ENCODE measurements around the gene GSG1.

Gene GSG1

GRCh38 chr12:13103391-13104033, at the start of gene GSG1:
Gene GSG1 (minus strand): TSS chr12:13103667. CDS start chr12:13103512, 155 bp downstream.
- no peak for DNase-seq (ENCODE audit: low read depth in 2 of 2)

- no peak for DNase-seq (ENCODE audit: low read depth in 2 of 2)
Measured at GRCh38 chr12:13153180-13153579, 49.7 kb upstream of the GSG1 start.

GRCh38 chr12:13152756-13153155, 49.3 kb upstream of the GSG1 start:
- DNase-seq (ENCODE audit: low read depth in 2 of 2): no peak

GRCh38 chr12:13152281-13152680, 48.8 kb upstream of the GSG1 start:
- DNase-seq (ENCODE audit: low read depth in 2 of 2): no peak

- no peak for DNase-seq (ENCODE audit: low read depth in 2 of 2)
Measured at GRCh38 chr12:13149411-13149810, 45.9 kb upstream of the GSG1 start.

- no peak for DNase-seq (ENCODE audit: low read depth in 2 of 2)
Measured at GRCh38 chr12:13148485-13148847, 45.0 kb upstream of the GSG1 start.

- DNase-seq (ENCODE audit: low read depth in 2 of 2): no peak
Measured at GRCh38 chr12:13147688-13148484, 44.4 kb upstream of the GSG1 start.

GRCh38 chr12:13146336-13146938, 43.0 kb upstream of the GSG1 start:
- DNase-seq (ENCODE audit: low read depth in 2 of 2): no peak

- DNase-seq (ENCODE audit: low read depth in 2 of 2): no peak
Measured at GRCh38 chr12:13144266-13144828, 40.9 kb upstream of the GSG1 start.

- no peak for DNase-seq (ENCODE audit: low read depth in 2 of 2)
Measured at GRCh38 chr12:13142747-13143146, 39.3 kb upstream of the GSG1 start.

GRCh38 chr12:13141686-13142085, 38.2 kb upstream of the GSG1 start:
- DNase-seq (ENCODE audit: low read depth in 2 of 2): no peak

GRCh38 chr12:13135371-13136178, 32.1 kb upstream of the GSG1 start:
- no peak for DNase-seq (ENCODE audit: low read depth in 2 of 2)

GRCh38 chr12:13133886-13134285, 30.4 kb upstream of the GSG1 start:
- no peak for DNase-seq (ENCODE audit: low read depth in 2 of 2)

GRCh38 chr12:13130981-13131380, 27.5 kb upstream of the GSG1 start:
- no peak for DNase-seq (ENCODE audit: low read depth in 2 of 2)

GRCh38 chr12:13128291-13128965, 25.0 kb upstream of the GSG1 start:
- no peak for DNase-seq (ENCODE audit: low read depth in 2 of 2)

GRCh38 chr12:13127444-13127843, 24.0 kb upstream of the GSG1 start:
- DNase-seq (ENCODE audit: low read depth in 2 of 2): no peak

- no peak for DNase-seq (ENCODE audit: low read depth in 2 of 2)
Measured at GRCh38 chr12:13126494-13126893, 23.0 kb upstream of the GSG1 start.

GRCh38 chr12:13125996-13126395, 22.5 kb upstream of the GSG1 start:
- no peak for DNase-seq (ENCODE audit: low read depth in 2 of 2)

GRCh38 chr12:13124656-13125505, 21.4 kb upstream of the GSG1 start:
- no peak for DNase-seq (ENCODE audit: low read depth in 2 of 2)

- DNase-seq (ENCODE audit: low read depth in 2 of 2): no peak
Measured at GRCh38 chr12:13121568-13121967, 18.1 kb upstream of the GSG1 start.
